ENCODE results near the gene ARID2.
A peak's percentile ranks its signal among the peaks of the same experiment; 100 is the strongest.

Gene ARID2

DNA sequence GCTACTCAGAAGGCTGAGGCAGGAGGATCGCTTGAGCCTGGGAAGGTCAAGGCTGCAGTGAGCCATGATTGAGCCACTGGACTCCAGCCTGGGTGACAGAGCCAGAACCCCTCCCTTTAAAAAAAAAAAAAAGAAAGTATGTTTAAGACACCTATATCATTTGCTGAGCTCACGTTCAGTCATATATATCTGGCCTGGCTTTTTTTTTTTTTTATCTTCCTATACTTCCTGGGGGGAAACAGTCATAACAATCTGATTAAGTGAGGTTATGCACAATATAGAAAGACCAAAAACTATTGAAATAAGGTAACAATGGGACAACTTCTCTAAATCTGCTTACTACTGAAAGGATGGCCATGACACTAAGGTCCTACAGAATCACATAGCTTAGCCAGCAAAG, 9.4 kb upstream of the ARID2 start:
- no peak for DNase-seq (ENCODE audit: low read depth)

- no peak for DNase-seq (ENCODE audit: low read depth)
These were observed 8.1 kb upstream of the ARID2 start for GRCh38 chr12:45721369-45721768.

DNA sequence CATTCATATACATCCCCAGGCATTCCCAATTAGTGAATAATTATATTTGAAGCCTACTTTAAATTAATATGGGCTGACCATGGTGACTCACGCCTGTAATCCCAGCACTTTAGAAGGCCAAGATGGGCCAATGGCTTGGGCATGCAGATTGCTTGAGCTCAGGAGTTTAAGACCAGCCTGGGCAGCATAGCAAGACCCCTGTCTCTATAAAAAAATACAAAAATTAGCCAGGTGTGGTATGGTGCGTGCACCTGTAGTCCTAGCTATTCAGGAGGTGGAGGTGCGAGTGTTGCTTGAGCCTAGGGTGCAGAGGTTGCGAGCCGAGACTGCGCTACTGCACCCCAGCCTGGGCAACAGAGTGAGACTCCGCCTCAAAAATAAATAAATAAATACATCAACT, 7.6 kb upstream of the ARID2 start:
- DNase-seq (ENCODE audit: low read depth), result no peak

GRCh38 chr12:45725631-45726602, 3.6 kb upstream of the ARID2 start:
- no peak for DNase-seq (ENCODE audit: low read depth)

- DNase-seq (ENCODE audit: low read depth), result no peak
These were observed 2.8 kb upstream of the ARID2 start for GRCh38 chr12:45726603-45727300.

DNA sequence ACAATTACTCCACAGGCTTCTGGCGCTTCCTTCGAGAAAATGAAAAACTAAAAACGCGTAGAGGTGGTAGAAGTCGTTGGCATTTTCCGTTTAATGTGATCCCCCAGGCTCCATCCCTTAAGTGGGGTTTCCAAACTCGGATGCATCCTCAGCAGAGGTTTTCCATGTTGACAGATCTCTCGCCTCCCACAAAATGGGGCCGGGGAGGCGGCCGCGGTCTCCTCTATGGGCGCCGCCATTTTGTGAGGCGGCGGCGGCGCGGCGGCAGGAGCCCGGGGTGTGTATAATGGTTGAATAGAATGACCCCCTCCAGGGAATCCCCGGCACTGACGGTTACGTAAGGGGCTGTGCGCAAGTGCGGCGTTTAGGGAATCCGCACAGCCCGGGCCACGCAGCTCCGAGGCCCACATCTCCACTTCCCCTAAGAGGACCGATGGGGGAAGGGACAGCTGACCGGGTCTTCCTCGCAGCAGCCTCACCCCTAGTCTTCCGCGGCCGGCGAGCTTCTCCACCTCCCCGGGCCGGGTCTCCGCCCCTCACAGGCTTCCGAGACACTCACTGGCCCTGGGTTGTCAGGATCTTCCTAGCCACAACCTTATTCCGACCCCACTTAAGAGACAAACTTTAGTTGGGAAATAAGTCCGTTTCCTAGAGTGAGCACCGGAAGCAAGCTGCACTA, 2.1 kb upstream of the ARID2 start:
- peak; percentile 94 for DNase-seq (ENCODE audit: low read depth)

DNA sequence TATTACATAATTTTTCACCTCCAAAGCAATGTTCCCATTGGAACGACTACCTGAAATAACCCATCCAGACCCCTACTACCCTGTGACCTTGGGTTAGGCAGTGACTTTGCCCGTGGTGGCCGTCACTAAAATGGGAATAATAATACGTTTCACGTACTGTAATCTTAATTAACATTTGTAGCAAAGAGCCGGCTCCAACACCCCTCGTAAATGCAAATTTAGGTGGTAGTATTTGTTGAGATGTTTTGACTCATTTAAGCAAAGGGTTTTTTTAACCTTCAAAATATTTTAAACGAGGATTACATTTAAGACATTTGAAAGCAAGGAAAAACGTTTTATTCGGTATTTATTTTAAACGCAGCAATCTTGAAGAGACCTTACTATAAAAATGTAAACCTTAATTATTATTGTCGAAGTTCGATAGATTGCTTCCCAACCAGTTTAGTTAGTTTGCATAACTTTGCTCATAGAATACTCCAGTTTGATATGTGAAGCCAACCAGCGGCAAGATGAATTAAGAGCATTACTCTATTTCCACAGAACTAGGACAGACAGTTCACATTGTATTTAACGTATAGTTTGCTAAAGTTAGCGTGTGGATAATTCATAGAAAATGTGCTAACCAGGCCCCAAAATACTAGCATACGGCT, 1.4 kb upstream of the ARID2 start:
- DNase-seq (ENCODE audit: low read depth), result no peak

GRCh38 chr12:45728630-45729232, 775 bp upstream of the ARID2 start:
- DNase-seq (ENCODE audit: low read depth), result peak; percentile 93

DNA sequence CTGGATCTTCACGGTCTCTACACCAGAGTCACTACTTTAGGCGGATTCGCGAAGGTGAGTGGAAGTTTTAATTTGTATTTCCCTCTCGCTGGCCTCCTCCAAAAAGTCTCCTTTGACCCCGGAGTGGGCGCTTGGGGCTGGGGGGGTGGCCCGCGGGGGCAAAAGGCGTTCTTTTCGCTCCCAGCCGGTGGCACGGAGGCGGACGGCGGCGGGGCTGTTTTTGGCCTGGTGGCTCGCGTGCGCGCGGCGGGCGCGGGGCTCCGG, 510 bp downstream of the ARID2 start:
- no peak for DNase-seq (ENCODE audit: low read depth)

DNA sequence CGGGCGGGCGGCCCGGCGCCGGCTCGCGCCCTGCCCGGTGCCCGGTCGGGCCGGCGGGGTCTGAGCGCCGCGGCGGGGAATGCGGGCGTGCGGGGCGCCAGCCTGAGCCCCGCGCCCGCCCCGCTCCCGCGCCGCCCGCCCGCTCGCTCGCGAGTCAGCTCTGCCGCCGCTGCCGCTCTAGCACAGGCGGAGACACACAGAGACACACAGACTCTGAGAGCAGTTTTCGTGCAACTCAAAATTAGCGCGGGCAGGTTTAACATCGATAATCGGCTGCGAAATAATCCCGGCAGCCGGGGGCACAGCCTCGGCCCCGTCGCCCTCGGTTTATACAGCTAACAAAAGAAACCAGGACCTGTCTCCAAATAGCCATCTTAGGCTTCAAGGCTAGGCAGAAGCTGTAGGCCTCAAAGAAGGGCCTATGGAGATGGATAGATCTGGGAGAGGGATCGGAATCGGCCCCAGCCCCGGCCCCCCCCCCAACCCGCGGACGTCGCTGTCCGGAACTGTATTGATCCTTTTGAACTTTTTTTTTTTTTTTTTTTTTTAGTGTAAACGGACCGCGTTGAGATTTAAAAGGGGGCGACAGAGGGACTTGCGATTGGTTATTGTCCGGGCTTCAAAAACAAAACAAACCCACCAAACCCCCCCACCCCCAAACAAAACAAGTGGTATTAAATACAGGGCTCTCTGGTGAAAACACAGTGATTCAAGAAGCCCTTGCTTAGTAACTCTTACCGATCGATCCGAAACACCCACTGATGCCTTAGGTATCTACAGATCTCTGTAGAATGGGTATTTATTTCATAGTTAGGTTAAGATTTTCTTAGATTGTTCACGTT, 1.1 kb downstream of the ARID2 start:
- DNase-seq (ENCODE audit: low read depth), result no peak

- no peak for DNase-seq (ENCODE audit: low read depth)
These were observed 1.8 kb downstream of the ARID2 start for GRCh38 chr12:45731190-45731775.

- DNase-seq (ENCODE audit: low read depth), result no peak
These were observed 2.7 kb downstream of the ARID2 start for GRCh38 chr12:45732250-45732649.

- no peak for DNase-seq (ENCODE audit: low read depth)
These were observed 3.4 kb downstream of the ARID2 start for GRCh38 chr12:45732936-45733335.

GRCh38 chr12:45737638-45738037, 8.1 kb downstream of the ARID2 start:
- DNase-seq (ENCODE audit: low read depth), result no peak

- DNase-seq (ENCODE audit: low read depth), result no peak
These were observed 13.1 kb downstream of the ARID2 start for GRCh38 chr12:45742590-45742989.

GRCh38 chr12:45743247-45743646, 13.7 kb downstream of the ARID2 start:
- DNase-seq (ENCODE audit: low read depth), result no peak

DNA sequence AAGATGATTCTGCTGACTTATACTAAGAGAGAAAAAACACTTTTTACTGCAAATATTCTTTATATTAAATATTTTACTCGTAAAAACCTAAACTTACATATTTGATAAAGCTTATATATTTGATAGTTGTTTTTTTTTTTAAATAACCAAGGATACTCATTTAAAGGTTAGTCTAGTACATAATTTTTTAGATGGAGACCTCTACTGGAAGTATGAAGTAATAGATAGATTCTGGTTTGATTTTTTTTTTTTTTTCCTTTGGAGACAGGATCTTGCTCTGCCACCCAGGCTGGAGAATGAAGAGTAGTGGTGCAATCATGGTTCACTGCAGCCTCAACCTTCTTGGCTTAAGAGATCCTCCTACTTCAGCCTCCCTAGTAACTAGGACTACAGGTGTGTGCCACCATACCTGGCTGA, 16.4 kb downstream of the ARID2 start:
- no peak for DNase-seq (ENCODE audit: low read depth)

GRCh38 chr12:45756666-45757065, 27.2 kb downstream of the ARID2 start:
- no peak for DNase-seq (ENCODE audit: low read depth)

- DNase-seq (ENCODE audit: low read depth), result no peak
These were observed 27.7 kb downstream of the ARID2 start for GRCh38 chr12:45757172-45757571.

GRCh38 chr12:45760333-45760732, 30.8 kb downstream of the ARID2 start:
- DNase-seq (ENCODE audit: low read depth), result no peak
